GM12878 (cell line): Measurements from ENCODE around the gene ATG101.

ENCODE experiments used
- CHD2 ChIP-seq: IDR thresholded peaks from 2 replicates; pipeline ENCODE4 v1.6.1; 2011; ENCODE audit warnings: low read depth, low read length, improper control_type of control experiment, borderline replicate concordance
- SUPT20H ChIP-seq: IDR thresholded peaks from 2 replicates; pipeline ENCODE4 v1.6.1; 2011; ENCODE audit warnings: low read depth, mild to moderate bottlenecking, low read length, moderate library complexity, borderline replicate concordance; ENCODE audit not compliant: control insufficient read depth
- TF ChIP-seq, protein P1 (sequence below): IDR thresholded peaks from 2 replicates; pipeline ENCODE4 v1.6.1; 2012; ENCODE audit warnings: mild to moderate bottlenecking, low read depth, low read length
- TF ChIP-seq, protein P2 (sequence below), 3 experiments: IDR thresholded peaks in 2 of 3; conservative IDR thresholded peaks in 1 of 3; 2 replicates each; pipeline ENCODE4 v1.5.1; 2011; ENCODE audit warnings: low read depth in 3 of 3, low read length in 3 of 3, mild to moderate bottlenecking in 3 of 3, control low read depth in 2 of 3, moderate library complexity in 2 of 3, inconsistent platforms in 1 of 3, mixed read lengths in 1 of 3; ENCODE audit not compliant: control insufficient read depth in 2 of 3, insufficient read depth in 1 of 3; ENCODE audit errors: extremely low read depth in 1 of 3

DNA sequence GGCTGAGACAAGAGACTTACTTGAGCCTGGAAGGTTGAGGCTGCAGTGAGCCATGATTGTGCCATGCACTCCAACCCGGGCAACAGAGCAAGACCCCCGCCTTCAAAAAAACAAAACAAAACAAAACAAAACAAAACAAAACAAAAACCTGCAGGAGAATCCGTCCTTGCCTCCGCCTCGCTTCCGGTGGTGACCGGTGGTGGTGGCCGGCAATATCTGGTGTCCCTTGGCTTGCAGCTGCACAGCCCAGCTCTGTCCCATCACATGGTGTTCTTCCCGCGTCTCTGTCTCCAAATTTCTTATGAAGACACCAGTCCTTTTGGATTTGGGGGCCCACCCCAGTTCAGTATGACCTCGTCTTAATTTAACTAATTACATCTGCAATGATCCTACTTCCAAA, 19.7 kb downstream of the ATG101 start:
- TF ChIP-seq CHD2: no peak
- TF ChIP-seq, protein P1, sequence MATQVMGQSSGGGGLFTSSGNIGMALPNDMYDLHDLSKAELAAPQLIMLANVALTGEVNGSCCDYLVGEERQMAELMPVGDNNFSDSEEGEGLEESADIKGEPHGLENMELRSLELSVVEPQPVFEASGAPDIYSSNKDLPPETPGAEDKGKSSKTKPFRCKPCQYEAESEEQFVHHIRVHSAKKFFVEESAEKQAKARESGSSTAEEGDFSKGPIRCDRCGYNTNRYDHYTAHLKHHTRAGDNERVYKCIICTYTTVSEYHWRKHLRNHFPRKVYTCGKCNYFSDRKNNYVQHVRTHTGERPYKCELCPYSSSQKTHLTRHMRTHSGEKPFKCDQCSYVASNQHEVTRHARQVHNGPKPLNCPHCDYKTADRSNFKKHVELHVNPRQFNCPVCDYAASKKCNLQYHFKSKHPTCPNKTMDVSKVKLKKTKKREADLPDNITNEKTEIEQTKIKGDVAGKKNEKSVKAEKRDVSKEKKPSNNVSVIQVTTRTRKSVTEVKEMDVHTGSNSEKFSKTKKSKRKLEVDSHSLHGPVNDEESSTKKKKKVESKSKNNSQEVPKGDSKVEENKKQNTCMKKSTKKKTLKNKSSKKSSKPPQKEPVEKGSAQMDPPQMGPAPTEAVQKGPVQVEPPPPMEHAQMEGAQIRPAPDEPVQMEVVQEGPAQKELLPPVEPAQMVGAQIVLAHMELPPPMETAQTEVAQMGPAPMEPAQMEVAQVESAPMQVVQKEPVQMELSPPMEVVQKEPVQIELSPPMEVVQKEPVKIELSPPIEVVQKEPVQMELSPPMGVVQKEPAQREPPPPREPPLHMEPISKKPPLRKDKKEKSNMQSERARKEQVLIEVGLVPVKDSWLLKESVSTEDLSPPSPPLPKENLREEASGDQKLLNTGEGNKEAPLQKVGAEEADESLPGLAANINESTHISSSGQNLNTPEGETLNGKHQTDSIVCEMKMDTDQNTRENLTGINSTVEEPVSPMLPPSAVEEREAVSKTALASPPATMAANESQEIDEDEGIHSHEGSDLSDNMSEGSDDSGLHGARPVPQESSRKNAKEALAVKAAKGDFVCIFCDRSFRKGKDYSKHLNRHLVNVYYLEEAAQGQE: no peak
- TF ChIP-seq SUPT20H: no peak
- TF ChIP-seq, protein P2, sequence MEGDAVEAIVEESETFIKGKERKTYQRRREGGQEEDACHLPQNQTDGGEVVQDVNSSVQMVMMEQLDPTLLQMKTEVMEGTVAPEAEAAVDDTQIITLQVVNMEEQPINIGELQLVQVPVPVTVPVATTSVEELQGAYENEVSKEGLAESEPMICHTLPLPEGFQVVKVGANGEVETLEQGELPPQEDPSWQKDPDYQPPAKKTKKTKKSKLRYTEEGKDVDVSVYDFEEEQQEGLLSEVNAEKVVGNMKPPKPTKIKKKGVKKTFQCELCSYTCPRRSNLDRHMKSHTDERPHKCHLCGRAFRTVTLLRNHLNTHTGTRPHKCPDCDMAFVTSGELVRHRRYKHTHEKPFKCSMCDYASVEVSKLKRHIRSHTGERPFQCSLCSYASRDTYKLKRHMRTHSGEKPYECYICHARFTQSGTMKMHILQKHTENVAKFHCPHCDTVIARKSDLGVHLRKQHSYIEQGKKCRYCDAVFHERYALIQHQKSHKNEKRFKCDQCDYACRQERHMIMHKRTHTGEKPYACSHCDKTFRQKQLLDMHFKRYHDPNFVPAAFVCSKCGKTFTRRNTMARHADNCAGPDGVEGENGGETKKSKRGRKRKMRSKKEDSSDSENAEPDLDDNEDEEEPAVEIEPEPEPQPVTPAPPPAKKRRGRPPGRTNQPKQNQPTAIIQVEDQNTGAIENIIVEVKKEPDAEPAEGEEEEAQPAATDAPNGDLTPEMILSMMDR (IDR thresholded peaks at IDR 0.05 in 2 of 3, conservative IDR thresholded peaks at IDR 0.05 in 1 of 3; ENCODE audit: control insufficient read depth in 2 of 3, extremely low read depth in 1 of 3, insufficient read depth in 1 of 3, low read depth in 3 of 3, low read length in 3 of 3): no peak
